A549 (cell line): ENCODE data around the gene CD300LF. TPM values are rescaled to one million over a fixed set of nuclear protein-coding genes. Genes with fewer than 3 reads are reported as not detected.

Source experiments
- ATAC-seq, 2 experiments: fragments of 200-7000 bp in 1 of 2; fragments of >200 bp in 1 of 2; cut with Nextera tagmentation in 1 of 2; cut with Tn5 transposase in 1 of 2; 3 replicates each; pipeline versions ENCODE4 v1.8.0 to v1.9.1; 2018 to 2020; ENCODE audit warnings: mild to moderate bottlenecking in 1 of 2, moderate library complexity in 1 of 2
- CTCF ChIA-PET: fragments of 300-600 bp; sonication (Branson Sonifier 250); formaldehyde crosslinking; extraction: SDS; loops from one replicate; lab custom pipeline; 2021; ENCODE audit warnings: antibody characterized with exemption, inconsistent platforms; lab: Yijun Ruan, JAX
- POLR2A ChIA-PET: fragments of 350-600 bp; formaldehyde crosslinking; extraction: SDS; loops from one replicate; lab custom pipeline; 2021; ENCODE audit warnings: antibody characterized with exemption, inconsistent platforms; lab: Yijun Ruan, JAX
- DNase-seq, 2 experiments: peaks; one replicate each; pipeline versions ENCODE4 v3.0.0 to v3.0.0-alpha.2; 2011 to 2016; ENCODE audit warnings: low read depth in 1 of 2, low spot score in 1 of 2
- FAIRE-seq: peaks from 2 replicates; lab custom pipeline; 2011; peaks lifted over from hg19 to GRCh38; lab: Jason Lieb, UNC
- H3K27ac ChIP-seq, 2 experiments: fragments of >200 bp; sonication (Bioruptor Twin); formaldehyde crosslinking; 3 replicates each; pipeline ENCODE4 v1.5.1; 2016 to 2017
- H3K4me1 ChIP-seq: fragments of >200 bp; sonication (Bioruptor Twin); formaldehyde crosslinking; 3 replicates; pipeline ENCODE4 v1.6.1; 2016
- H3K4me2 ChIP-seq: fragments of >200 bp; sonication (Bioruptor Twin); formaldehyde crosslinking; 3 replicates; pipeline ENCODE4 v1.6.1; 2016
- H3K4me3 ChIP-seq: fragments of >200 bp; sonication (Bioruptor Twin); formaldehyde crosslinking; 3 replicates; pipeline ENCODE4 v1.5.1; 2016
- H3K9me3 ChIP-seq: fragments of >200 bp; sonication (Bioruptor Twin); formaldehyde crosslinking; 3 replicates; pipeline ENCODE4 v1.6.1; 2016
- BCL3 ChIP-seq: fragments of >200 bp; sonication (Bioruptor Twin); formaldehyde crosslinking; IDR thresholded peaks from 3 replicates; pipeline ENCODE4 v1.6.1; 2016
- BHLHE40 ChIP-seq: IDR thresholded peaks from 2 replicates; pipeline ENCODE4 v1.6.1; 2012; ENCODE audit warnings: low read depth, low read length, inconsistent platforms
- CBX8 ChIP-seq: fragments of 200-600 bp; sonication (generic); IDR thresholded peaks from 2 replicates; pipeline ENCODE4 v1.6.1; 2016
- CEBPB ChIP-seq, 2 experiments: fragments of >200 bp in 1 of 2; sonication (Bioruptor Twin) in 1 of 2; formaldehyde crosslinking in 1 of 2; IDR thresholded peaks; 2 replicates each; pipeline ENCODE4 v1.6.1; 2012 to 2016
- CHD2 ChIP-seq: fragments of 150-350 bp; IDR thresholded peaks from 2 replicates; pipeline ENCODE4 v1.6.1; 2014; ENCODE audit warnings: low read length; ENCODE audit not compliant: partially characterized antibody
- CHD4 ChIP-seq: fragments of 200-600 bp; sonication (generic); IDR thresholded peaks from 2 replicates; pipeline ENCODE4 v1.6.1; 2016; ENCODE audit warnings: antibody characterized with exemption, mild to moderate bottlenecking, borderline replicate concordance
- E2F6 ChIP-seq: IDR thresholded peaks from 2 replicates; pipeline ENCODE4 v1.6.1; 2012; ENCODE audit warnings: low read depth, borderline replicate concordance
- EHMT2 ChIP-seq: fragments of 200-600 bp; sonication (generic); IDR thresholded peaks from 2 replicates; pipeline ENCODE4 v1.6.1; 2016; ENCODE audit warnings: antibody characterized with exemption, low read depth, mild to moderate bottlenecking, moderate library complexity
- FOXS1 ChIP-seq: fragments of 250-450 bp; sonication (Bioruptor Pico); IDR thresholded peaks from 2 replicates; pipeline ENCODE4 v1.5.0; 2020; ENCODE audit warnings: mild to moderate bottlenecking, moderate library complexity
- HEYL ChIP-seq: fragments of 250-450 bp; sonication (Bioruptor Pico); IDR thresholded peaks from 2 replicates; pipeline ENCODE4 v1.8.0; 2021; ENCODE audit warnings: mild to moderate bottlenecking, moderate library complexity
- HOXB5 ChIP-seq: fragments of 250-450 bp; sonication (Bioruptor Pico); IDR thresholded peaks from 2 replicates; pipeline ENCODE4 v1.5.0; 2020; ENCODE audit warnings: mild to moderate bottlenecking, moderate library complexity
- JUN ChIP-seq, 2 experiments: fragments of >200 bp; sonication (Bioruptor Twin); formaldehyde crosslinking; IDR thresholded peaks; 2 replicates in 1 of 2; 3 replicates in 1 of 2; pipeline ENCODE4 v1.6.1; 2016 to 2017
- JUNB ChIP-seq: fragments of >200 bp; sonication (Bioruptor Twin); formaldehyde crosslinking; IDR thresholded peaks from 2 replicates; pipeline ENCODE4 v1.6.1; 2016
- MAFK ChIP-seq: fragments of 450-650 bp; IDR thresholded peaks from 2 replicates; pipeline ENCODE4 v1.6.1; 2014; ENCODE audit not compliant: partially characterized antibody
- MAZ ChIP-seq: fragments of 150-350 bp; IDR thresholded peaks from 2 replicates; pipeline ENCODE4 v1.6.1; 2014; ENCODE audit warnings: antibody characterized with exemption, low read depth, low read length, borderline replicate concordance
- MYC ChIP-seq: IDR thresholded peaks from 2 replicates; pipeline ENCODE4 v1.6.1; 2012; ENCODE audit warnings: mild to moderate bottlenecking, inconsistent platforms, low read length, improper control_type of control experiment, borderline replicate concordance
- NFE2L2 ChIP-seq: fragments of 150-350 bp; conservative IDR thresholded peaks from 2 replicates; pipeline ENCODE4 v1.6.1; 2014; ENCODE audit warnings: low read length
- NPAS2 ChIP-seq: fragments of 250-450 bp; sonication (Bioruptor Pico); IDR thresholded peaks from 2 replicates; pipeline ENCODE4 v1.8.0; 2022; ENCODE audit warnings: mild to moderate bottlenecking, moderate library complexity, borderline replicate concordance
- PBX3 ChIP-seq: IDR thresholded peaks from 2 replicates; pipeline ENCODE4 v1.6.1; 2012
- POLR2A ChIP-seq: IDR thresholded peaks from 2 replicates; pipeline ENCODE4 v1.6.1; 2012; ENCODE audit warnings: mild to moderate bottlenecking, low read length
- RARB ChIP-seq: fragments of 250-450 bp; sonication (Bioruptor Pico); IDR thresholded peaks from 2 replicates; pipeline ENCODE4 v1.8.0; 2021; ENCODE audit warnings: mild to moderate bottlenecking, moderate library complexity
- RNF2 ChIP-seq: fragments of 200-600 bp; sonication (generic); IDR thresholded peaks from 2 replicates; pipeline ENCODE4 v1.6.1; 2016; ENCODE audit warnings: low read depth, mild to moderate bottlenecking, antibody characterized with exemption, moderate library complexity, borderline replicate concordance
- SMC3 ChIP-seq: fragments of >200 bp; sonication (Bioruptor Twin); formaldehyde crosslinking; IDR thresholded peaks from 3 replicates; pipeline ENCODE4 v1.6.1; 2018; ENCODE audit warnings: inconsistent platforms
- SREBF2 ChIP-seq: fragments of 450-650 bp; IDR thresholded peaks from 2 replicates; pipeline ENCODE4 v1.6.1; 2014; ENCODE audit warnings: mild to moderate bottlenecking, moderate library complexity
- USF2 ChIP-seq: fragments of 450-650 bp; IDR thresholded peaks from 2 replicates; pipeline ENCODE4 v1.6.1; 2014; ENCODE audit warnings: antibody characterized with exemption
- ZFP36 ChIP-seq: fragments of 450-650 bp; IDR thresholded peaks from 2 replicates; pipeline ENCODE4 v1.6.1; 2014; ENCODE audit warnings: borderline replicate concordance; ENCODE audit not compliant: partially characterized antibody
- WGBS: methylation state at CpG from one replicate; pipeline ENCODE4 v1.1.6; 2017; ENCODE audit errors: missing lambda C conversion rate; 5-methylcytosine and 5-hydroxymethylcytosine counted together
- polyA plus RNA-seq, 4 experiments: library from polyadenylated mRNA; depleted of rRNA in 3 of 4; stranded (reverse); fragments of >200 nt; fragmentation: RNase III in 1 of 4; extraction: RNeasy Plus Mini Kit Qiagen cat#74134 plus additional on column Dnase treatment in 1 of 4; gene quantifications; 2 replicates in 3 of 4; 3 replicates in 1 of 4; pipeline ENCODE4 v1.2.3, GENCODE V29; 2011 to 2017

Gene CD300LF
- polyA plus RNA-seq, 2 of the 4 experiments (the other 2 are of a cell fraction) = not detected

GRCh38 chr17:74679374-74679773 is 33.3 kb downstream of the CD300LF start:
- no peak for DNase-seq
- CTCF ChIA-PET = interaction anchor here (0.6 to 1.4 kb wide), 5 partner anchors 16 to 183 kb away, joined by 3 to 4 read pairs (median 4); partner anchors contain the start of gene RAB37
- Histone ChIP-seq H3K4me1 (peaks cover 16% of the 10 kb centered on the region), H3K9me3 (no peaks in the 10 kb centered on the region), H3K27ac (no peak overlapping the region), H3K4me3 (no peak overlapping the region), H3K4me2 (no peak overlapping the region)
- 77% methylated on average over 2 of the region's 2 CpGs for WGBS
- ATAC-seq = no peak
- no peak for FAIRE-seq
- POLR2A ChIA-PET = no interaction called here
- TF ChIP-seq BHLHE40 = no peak

GRCh38 chr17:74678541-74678940 is 34.2 kb downstream of the CD300LF start:
- Histone ChIP-seq H3K27ac (no peak overlapping the region), H3K4me2 (peak overlapping the region; percentile 65), H3K4me3 (0 out of 3 replicates have a peak overlapping the region, but pooled peaks have one; percentile 5), H3K9me3 (no peaks in the 10 kb centered on the region), H3K4me1 (peaks cover 16% of the 10 kb centered on the region)
- TF ChIP-seq FOXS1 = no peak
- no peak for TF ChIP-seq CHD4
- TF ChIP-seq HEYL (CRISPR knock-in tag) = no peak
- no peak for TF ChIP-seq NFE2L2
- no peak for TF ChIP-seq SMC3
- no peak for TF ChIP-seq SREBF2
- no peak for TF ChIP-seq EHMT2
- TF ChIP-seq USF2 = no peak
- no peak for TF ChIP-seq E2F6
- no peak for TF ChIP-seq RNF2
- TF ChIP-seq RARB (CRISPR knock-in tag) = no peak
- TF ChIP-seq BCL3 = no peak
- TF ChIP-seq MAFK = no peak
- no peak for TF ChIP-seq CBX8
- TF ChIP-seq CEBPB (IDR thresholded peaks at IDR 0.05) = no peak
- no peak for TF ChIP-seq ZFP36
- TF ChIP-seq JUNB = no peak
- no peak; a peak in 1 of 6 replicates for ATAC-seq
- peak in 1 of 2 experiments; percentile 27 for DNase-seq
- CTCF ChIA-PET = interaction anchor here (1.1 to 4.1 kb wide), 9 partner anchors 10 to 113 kb away, joined by 3 to 26 read pairs (median 4); partner anchors contain the start of gene RAB37
- FAIRE-seq = no peak
- 36% methylated on average over 2 of the region's 2 CpGs for WGBS
- POLR2A ChIA-PET = no interaction called here

GRCh38 chr17:74677558-74678466 is 34.9 kb downstream of the CD300LF start:
- ATAC-seq = peak; percentile 75 to 83
- Histone ChIP-seq H3K4me3 (peak overlapping the region; percentile 5; the same call in 1 of the 3 replicates), H3K4me1 (peaks cover 16% of the 10 kb centered on the region), H3K9me3 (no peaks in the 10 kb centered on the region), H3K4me2 (peak overlapping the region; percentile 65)
- ChIA-PET CTCF (interaction anchor here (0.9 to 4.1 kb wide), 9 partner anchors 9 to 113 kb away, joined by 3 to 26 read pairs (median 4); no protein-coding TSS in a partner anchor), POLR2A (interaction anchor here (1.0 kb wide), 1 partner anchor 92 kb away, joined by 3 read pairs; no protein-coding TSS in a partner anchor)
- peak; percentile 33 to 69 for DNase-seq
- WGBS = 11% methylated on average over 9 of the region's 9 CpGs
- no peak for FAIRE-seq
- TF ChIP-seq HOXB5 = no peak
- no peak for TF ChIP-seq ZFP36
- TF ChIP-seq USF2 = no peak
- TF ChIP-seq JUN (IDR thresholded peaks at IDR 0.05) = no peak
- no peak for TF ChIP-seq POLR2A
- no peak for TF ChIP-seq CHD2
- TF ChIP-seq MAZ = no peak
- no peak for TF ChIP-seq MYC
- TF ChIP-seq PBX3 = no peak
- no peak for TF ChIP-seq CEBPB (IDR thresholded peaks at IDR 0.05)
- no peak for TF ChIP-seq NPAS2 (CRISPR knock-in tag)
- TF ChIP-seq, all 56 proteins: peak for 0
- H3K27ac ChIP-seq = peak overlapping the region; percentile 33 to 37; a peak in 3 of 6 replicates
